Keratinocyte (primary cell): ENCODE measurements around the gene ENO2. TPM values are rescaled to one million over a fixed set of nuclear protein-coding genes. Genes with fewer than 3 reads are reported as not detected.
A peak's percentile ranks its signal among the peaks of the same experiment; 100 is the strongest.

Source experiments
- DNase-seq: peaks from one replicate; pipeline ENCODE4 v3.0.0-alpha.2; 2011; ENCODE audit warnings: low read depth, missing footprints, low spot score
- FAIRE-seq: peaks from 2 replicates; lab custom pipeline; 2011; peaks lifted over from hg19 to GRCh38; lab: Jason Lieb, UNC
- H2AFZ ChIP-seq: 2 replicates; pipeline ENCODE4 v1.6.0; 2012; ENCODE audit warnings: low read length, control low read depth, inconsistent platforms; ENCODE audit not compliant: control insufficient read depth
- H3K27ac ChIP-seq: 2 replicates; pipeline ENCODE4 v1.5.1; 2011; ENCODE audit warnings: low read length; ENCODE audit not compliant: control insufficient read depth, insufficient read depth
- H3K27me3 ChIP-seq: 3 replicates; pipeline ENCODE4 v1.6.0; 2011; ENCODE audit warnings: low read length; ENCODE audit not compliant: control insufficient read depth, insufficient read depth; ENCODE audit errors: extremely low read depth
- H3K36me3 ChIP-seq, 2 experiments: 2 replicates in 1 of 2; 3 replicates in 1 of 2; pipeline ENCODE4 v1.5.1; 2011; ENCODE audit warnings: low read length in 2 of 2, mild to moderate bottlenecking in 1 of 2; ENCODE audit not compliant: control insufficient read depth in 2 of 2, insufficient read depth in 2 of 2; ENCODE audit errors: extremely low read depth in 1 of 2
- H3K4me1 ChIP-seq: 3 replicates; pipeline ENCODE4 v1.5.1; 2011; ENCODE audit warnings: low read length; ENCODE audit not compliant: control insufficient read depth, insufficient read depth; ENCODE audit errors: extremely low read depth
- H3K4me2 ChIP-seq: 3 replicates; pipeline ENCODE4 v1.6.0; 2011; ENCODE audit warnings: low read depth, low read length; ENCODE audit not compliant: control insufficient read depth, insufficient read depth; ENCODE audit errors: extremely low read depth
- H3K4me3 ChIP-seq, 3 experiments: fragments of 200-600 bp in 1 of 3; sonication (generic) in 1 of 3; 2 replicates in 2 of 3; 3 replicates in 1 of 3; pipeline ENCODE4 v1.5.1; 2011 to 2016; ENCODE audit warnings: low read length in 3 of 3, mild to moderate bottlenecking in 3 of 3, control low read depth in 2 of 3, inconsistent platforms in 1 of 3, low read depth in 1 of 3, mixed read lengths in 1 of 3, mixed run types in 1 of 3, moderate library complexity in 1 of 3; ENCODE audit not compliant: control insufficient read depth in 2 of 3, insufficient read depth in 2 of 3; ENCODE audit errors: extremely low read depth in 1 of 3
- H3K79me2 ChIP-seq: 2 replicates; pipeline ENCODE4 v1.6.0; 2012; ENCODE audit warnings: low read length; ENCODE audit not compliant: control insufficient read depth, insufficient read depth
- H3K9ac ChIP-seq: 3 replicates; pipeline ENCODE4 v1.6.0; 2011; ENCODE audit warnings: low read length; ENCODE audit not compliant: control insufficient read depth, insufficient read depth; ENCODE audit errors: extremely low read depth
- H3K9me1 ChIP-seq: 3 replicates; pipeline ENCODE4 v1.6.0; 2011; ENCODE audit warnings: low read length; ENCODE audit not compliant: control insufficient read depth, insufficient read depth; ENCODE audit errors: extremely low read depth
- H3K9me3 ChIP-seq: 2 replicates; pipeline ENCODE4 v1.5.1; 2012; ENCODE audit warnings: low read depth, low read length; ENCODE audit not compliant: control insufficient read depth
- H4K20me1 ChIP-seq: 3 replicates; pipeline ENCODE4 v1.6.0; 2011; ENCODE audit warnings: low read length; ENCODE audit not compliant: control insufficient read depth, insufficient read depth; ENCODE audit errors: extremely low read depth
- CTCF ChIP-seq, 3 experiments: IDR thresholded peaks in 1 of 3; conservative IDR thresholded peaks in 1 of 3; optimal IDR thresholded peaks in 1 of 3; 2 replicates in 2 of 3; 3 replicates in 1 of 3; pipeline versions ENCODE3 to v1.5.1; 2011; ENCODE audit warnings: low read length in 3 of 3, mild to moderate bottlenecking in 3 of 3, moderate library complexity in 2 of 3, control low read depth in 1 of 3, inconsistent platforms in 1 of 3; ENCODE audit not compliant: insufficient read depth in 2 of 3; ENCODE audit errors: extremely low read depth in 1 of 3
- EZH2 ChIP-seq: IDR thresholded peaks from one replicate; pipeline ENCODE4 v1.6.1; 2012; ENCODE audit warnings: inconsistent platforms, mild to moderate bottlenecking, low read length, moderate library complexity
- dilution Hi-C: fragments of 300-500 bp; cut with MboI; formaldehyde crosslinking; loops from one replicate; pipeline ENCODE4 v1.7.0; 2020; ENCODE audit warnings: low sequenced_read_pairs; ENCODE audit not compliant: extremely low pct_ligation_motif_present
- polyA plus RNA-seq, 5 experiments: library from polyadenylated mRNA; depleted of rRNA in 3 of 5; stranded (reverse) in 3 of 5; stranded (forward) in 1 of 5; unstranded in 1 of 5; fragments of >200 nt; gene quantifications; 1 replicate in 1 of 5; 2 replicates in 3 of 5; 3 replicates in 1 of 5; pipeline versions ENCODE4 v1.2.1 to v1.2.3, GENCODE V29; 2011 to 2012; ENCODE audit warnings: missing spikeins in 2 of 5, low read depth in 1 of 5, low replicate concordance in 1 of 5

The ENO2 gene
- polyA plus RNA-seq, 1 donor (not counting 4 experiments of a cell fraction or from before 2014, with no cell fraction given) = 1.7 TPM

GRCh38 chr12:6957151-6957701 lies 42.8 kb downstream of the ENO2 start:
- H3K9me1 ChIP-seq = no peaks in the 10 kb centered on the region
- H3K27me3 ChIP-seq = no peaks in the 10 kb centered on the region
- H3K27ac ChIP-seq = no peak overlapping the region
- H3K4me1 ChIP-seq = peaks cover 28% of the 10 kb centered on the region
- dilution Hi-C loops = no loop called here
- DNase-seq = no peak
- no peak for TF ChIP-seq CTCF (optimal IDR thresholded peaks at IDR 0.05 in 1 of 3, IDR thresholded peaks at IDR 0.05 in 1 of 3, conservative IDR thresholded peaks at IDR 0.05 in 1 of 3; ENCODE audit: extremely low read depth in 1 of 3, insufficient read depth in 2 of 3, low read length in 3 of 3)
- no peak for TF ChIP-seq EZH2
- H3K4me3 ChIP-seq = no peak overlapping the region
- H3K79me2 ChIP-seq = no peaks in the 10 kb centered on the region
- H2AFZ ChIP-seq = no peak overlapping the region
- no peaks in the 10 kb centered on the region for H4K20me1 ChIP-seq
- no peak for FAIRE-seq
- no peaks in the 10 kb centered on the region for H3K9me3 ChIP-seq
- H3K4me2 ChIP-seq = no peak overlapping the region
- no peak overlapping the region for H3K9ac ChIP-seq
- peaks cover 0 to 1% of the 10 kb centered on the region in 2 experiments for H3K36me3 ChIP-seq

- dilution Hi-C loops = no loop called here
- H2AFZ ChIP-seq = peak overlapping the region; percentile 37
- H3K79me2 ChIP-seq = peaks cover 3% of the 10 kb centered on the region
- H3K9ac ChIP-seq = peak overlapping the region; percentile 40
- no peak for DNase-seq
- H3K9me3 ChIP-seq = no peaks in the 10 kb centered on the region
- peak overlapping the region; percentile 49 for H3K4me2 ChIP-seq
- TF ChIP-seq EZH2 (no peak), CTCF (optimal IDR thresholded peaks at IDR 0.05 in 1 of 3, IDR thresholded peaks at IDR 0.05 in 1 of 3, conservative IDR thresholded peaks at IDR 0.05 in 1 of 3; ENCODE audit: extremely low read depth in 1 of 3, insufficient read depth in 2 of 3, low read length in 3 of 3) (no peak)
- H3K4me3 ChIP-seq = no peak overlapping the region
- no peaks in the 10 kb centered on the region for H3K27me3 ChIP-seq
- H3K9me1 ChIP-seq = no peaks in the 10 kb centered on the region
- peaks cover 0 to 1% of the 10 kb centered on the region in 2 experiments for H3K36me3 ChIP-seq
- H4K20me1 ChIP-seq = no peaks in the 10 kb centered on the region
- H3K4me1 ChIP-seq = peaks cover 35% of the 10 kb centered on the region
- peak overlapping the region; percentile 20 for H3K27ac ChIP-seq
- no peak for FAIRE-seq
These were observed 43.6 kb downstream of the ENO2 start for GRCh38 chr12:6957741-6958608.
